GM23338 (cell line): ENCODE measurements around the gene EP400. TPM values are rescaled to one million over a fixed set of nuclear protein-coding genes. Genes with fewer than 3 reads are reported as not detected.
A peak's percentile ranks its signal among the peaks of the same experiment; 100 is the strongest.

Experiments
- ATAC-seq: fragments of 200-7000 bp; cut with Tn5 transposase; 3 replicates; pipeline ENCODE4 v1.9.1; 2020
- DNase-seq: peaks from one replicate; pipeline ENCODE4 v3.0.0-alpha.2; 2015; ENCODE audit warnings: low spot score
- H2AFZ ChIP-seq: fragments of 200-600 bp; sonication (generic); 2 replicates; pipeline ENCODE4 v1.8.0; 2016; ENCODE audit warnings: antibody characterized with exemption, mild to moderate bottlenecking, moderate library complexity
- H3F3A ChIP-seq: fragments of 200-600 bp; sonication (generic); replicated peaks from 2 replicates; pipeline ENCODE4 v1.8.0; 2017; ENCODE audit warnings: antibody characterized with exemption, mixed run types, low read depth
- H3K27ac ChIP-seq: fragments of 200-600 bp; sonication (generic); 2 replicates; pipeline ENCODE4 v1.6.1; 2016; ENCODE audit warnings: low read depth
- H3K27me3 ChIP-seq: fragments of 200-600 bp; sonication (generic); 2 replicates; pipeline ENCODE4 v1.8.0; 2016; ENCODE audit warnings: mild to moderate bottlenecking, mixed run types, moderate library complexity; ENCODE audit not compliant: insufficient read depth
- H3K36me3 ChIP-seq: fragments of 200-600 bp; sonication (generic); 2 replicates; pipeline ENCODE4 v1.8.0; 2016; ENCODE audit warnings: mild to moderate bottlenecking; ENCODE audit not compliant: insufficient read depth
- H3K4me1 ChIP-seq: fragments of 200-600 bp; sonication (generic); 2 replicates; pipeline ENCODE4 v1.8.0; 2016; ENCODE audit warnings: mild to moderate bottlenecking, moderate library complexity; ENCODE audit not compliant: insufficient read depth
- H3K4me2 ChIP-seq: fragments of 200-600 bp; sonication (generic); 2 replicates; pipeline ENCODE4 v1.7.1; 2017; ENCODE audit warnings: mixed run types
- H3K4me3 ChIP-seq: fragments of 200-600 bp; sonication (generic); 2 replicates; pipeline ENCODE4 v1.6.1; 2016; ENCODE audit warnings: mixed run types
- H3K79me2 ChIP-seq: fragments of 200-600 bp; sonication (generic); replicated peaks from 2 replicates; pipeline ENCODE4 v1.8.0; 2017; ENCODE audit warnings: mild to moderate bottlenecking; ENCODE audit not compliant: insufficient read depth
- H3K9me2 ChIP-seq: fragments of 200-600 bp; sonication (generic); 2 replicates; pipeline ENCODE4 v1.8.0; 2017; ENCODE audit not compliant: insufficient read depth
- H4K20me1 ChIP-seq: fragments of 200-600 bp; sonication (generic); replicated peaks from 2 replicates; pipeline ENCODE4 v1.8.0; 2017; ENCODE audit warnings: mild to moderate bottlenecking; ENCODE audit not compliant: insufficient read depth
- H3K27ac Mint-ChIP-seq: 2 replicates; pipeline ENCODE4 v1.8.0; 2020; ENCODE audit warnings: inconsistent platforms, mild to moderate bottlenecking, moderate library complexity, mixed read lengths
- H3K27me3 Mint-ChIP-seq: 3 replicates; pipeline ENCODE4 v1.8.0; 2022; ENCODE audit warnings: low read depth, mild to moderate bottlenecking, moderate library complexity, mixed read lengths, inconsistent platforms; ENCODE audit not compliant: insufficient read depth, poor library complexity
- H3K36me3 Mint-ChIP-seq: 3 replicates; pipeline ENCODE4 v1.8.0; 2021; ENCODE audit warnings: low read depth, mild to moderate bottlenecking, inconsistent platforms, moderate library complexity, mixed read lengths
- H3K4me1 Mint-ChIP-seq: 3 replicates; pipeline ENCODE4 v1.8.0; 2020; ENCODE audit warnings: mild to moderate bottlenecking, inconsistent platforms, mixed read lengths
- H3K4me3 Mint-ChIP-seq: 3 replicates; pipeline ENCODE4 v1.8.0; 2021; ENCODE audit warnings: moderate library complexity, mild to moderate bottlenecking, inconsistent platforms, mixed read lengths
- H3K9me3 Mint-ChIP-seq: 3 replicates; pipeline ENCODE4 v1.8.0; 2020; ENCODE audit warnings: moderate library complexity, mild to moderate bottlenecking, inconsistent platforms, mixed read lengths
- CREB1 ChIP-seq: fragments of 250-450 bp; sonication (Bioruptor Pico); IDR thresholded peaks from 2 replicates; pipeline ENCODE4 v1.5.0; 2020; ENCODE audit warnings: low read depth, mild to moderate bottlenecking, moderate library complexity
- EZH2phosphoT487 ChIP-seq: fragments of 200-600 bp; sonication (generic); IDR thresholded peaks from one replicate; pipeline ENCODE4 v1.8.1; 2018; ENCODE audit warnings: antibody characterized with exemption; ENCODE audit not compliant: unreplicated experiment
- JUNB ChIP-seq: IDR thresholded peaks from one replicate; pipeline ENCODE4 v1.6.1; 2016; ENCODE audit warnings: antibody characterized with exemption; ENCODE audit not compliant: unreplicated experiment
- NANOG ChIP-seq: IDR thresholded peaks from 2 replicates; pipeline ENCODE4 v1.6.1; 2016; ENCODE audit warnings: antibody characterized with exemption, borderline replicate concordance
- POLR2AphosphoS5 ChIP-seq: IDR thresholded peaks from 2 replicates; pipeline ENCODE4 v1.6.1; 2016; ENCODE audit warnings: antibody characterized with exemption, low read depth
- STAT1 ChIP-seq: IDR thresholded peaks from one replicate; pipeline ENCODE4 v1.6.1; 2016; ENCODE audit warnings: antibody characterized with exemption; ENCODE audit not compliant: unreplicated experiment
- ZNF114 ChIP-seq: fragments of 250-450 bp; sonication (Bioruptor Pico); IDR thresholded peaks from 2 replicates; pipeline ENCODE4 v1.5.0; 2020; ENCODE audit warnings: mild to moderate bottlenecking, moderate library complexity
- ZNF331 ChIP-seq: fragments of 250-450 bp; sonication (Bioruptor Pico); IDR thresholded peaks from 2 replicates; pipeline ENCODE4 v1.5.0; 2020; ENCODE audit warnings: low read depth, mild to moderate bottlenecking, moderate library complexity
- polyA plus RNA-seq: library from polyadenylated mRNA; unstranded; fragments of >200 nt; fragmentation: Nextera tagmentation; extraction: Ambion mirVana; gene quantifications from 2 replicates; pipeline ENCODE4 v1.2.1, GENCODE V29; 2016
- total RNA-seq: library from RNA; depleted of rRNA; stranded (reverse); fragments of >200 nt; shearing (Covaris generic); gene quantifications from 2 replicates; pipeline ENCODE4 v1.2.3, GENCODE V29; 2014
- TF ChIP-seq, protein P1 (sequence below): IDR thresholded peaks from one replicate; pipeline ENCODE4 v1.6.1; 2018; ENCODE audit warnings: antibody characterized with exemption; ENCODE audit not compliant: unreplicated experiment
- TF ChIP-seq, protein P2 (sequence below): IDR thresholded peaks from 2 replicates; pipeline ENCODE4 v1.6.1; 2016; ENCODE audit warnings: antibody characterized with exemption
- TF ChIP-seq, protein P3 (sequence below), 2 experiments: fragments of 200-600 bp in 1 of 2; sonication (generic) in 1 of 2; conservative IDR thresholded peaks; 2 replicates each; pipeline versions ENCODE4 v1.5.1 to v1.6.1; 2016 to 2017; ENCODE audit warnings: antibody characterized with exemption in 2 of 2, low read depth in 2 of 2, mild to moderate bottlenecking in 2 of 2, moderate library complexity in 1 of 2

Gene EP400
- total and polyA plus RNA-seq, 2 experiments from 2014 or later = 26.3 to 57.2 TPM

DNA sequence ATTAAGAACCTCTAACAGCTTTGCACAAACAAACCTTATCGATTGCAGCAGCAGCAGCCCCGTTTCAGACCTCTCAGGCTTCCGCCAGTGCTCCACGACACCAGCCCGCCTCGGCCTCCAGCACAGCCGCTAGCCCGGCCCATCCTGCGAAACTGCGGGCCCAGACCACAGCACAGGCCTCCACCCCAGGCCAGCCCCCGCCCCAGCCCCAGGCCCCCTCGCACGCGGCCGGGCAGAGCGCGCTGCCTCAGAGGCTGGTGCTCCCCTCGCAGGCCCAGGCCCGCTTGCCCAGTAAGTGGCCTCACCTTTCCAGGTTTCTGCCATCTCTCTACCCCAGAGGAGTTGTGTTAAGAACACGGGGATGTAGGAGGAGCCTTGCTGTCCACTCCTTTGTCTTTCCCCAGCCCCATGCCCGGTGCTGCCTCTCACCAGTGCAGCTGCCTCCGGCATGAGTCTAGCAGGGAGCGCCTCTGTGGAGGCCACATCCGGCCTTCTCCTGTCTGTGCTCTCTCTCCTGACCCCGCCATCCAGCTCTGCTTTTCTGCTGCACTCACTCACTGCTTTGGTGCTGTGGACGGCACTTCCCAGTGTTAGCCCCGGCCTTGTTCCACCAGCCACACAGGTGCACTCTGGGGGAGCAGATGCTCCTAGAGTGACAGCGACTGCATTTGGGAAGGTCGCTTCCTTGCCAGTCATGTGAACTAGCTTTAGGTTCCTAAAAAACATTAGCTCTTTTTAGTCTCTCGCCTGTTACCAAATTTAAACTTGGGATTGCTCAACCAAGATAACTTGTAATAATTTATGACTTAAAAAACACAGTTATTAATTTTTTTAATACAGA, 71.5 kb downstream of the EP400 start (continued):
- TF ChIP-seq, protein P1, sequence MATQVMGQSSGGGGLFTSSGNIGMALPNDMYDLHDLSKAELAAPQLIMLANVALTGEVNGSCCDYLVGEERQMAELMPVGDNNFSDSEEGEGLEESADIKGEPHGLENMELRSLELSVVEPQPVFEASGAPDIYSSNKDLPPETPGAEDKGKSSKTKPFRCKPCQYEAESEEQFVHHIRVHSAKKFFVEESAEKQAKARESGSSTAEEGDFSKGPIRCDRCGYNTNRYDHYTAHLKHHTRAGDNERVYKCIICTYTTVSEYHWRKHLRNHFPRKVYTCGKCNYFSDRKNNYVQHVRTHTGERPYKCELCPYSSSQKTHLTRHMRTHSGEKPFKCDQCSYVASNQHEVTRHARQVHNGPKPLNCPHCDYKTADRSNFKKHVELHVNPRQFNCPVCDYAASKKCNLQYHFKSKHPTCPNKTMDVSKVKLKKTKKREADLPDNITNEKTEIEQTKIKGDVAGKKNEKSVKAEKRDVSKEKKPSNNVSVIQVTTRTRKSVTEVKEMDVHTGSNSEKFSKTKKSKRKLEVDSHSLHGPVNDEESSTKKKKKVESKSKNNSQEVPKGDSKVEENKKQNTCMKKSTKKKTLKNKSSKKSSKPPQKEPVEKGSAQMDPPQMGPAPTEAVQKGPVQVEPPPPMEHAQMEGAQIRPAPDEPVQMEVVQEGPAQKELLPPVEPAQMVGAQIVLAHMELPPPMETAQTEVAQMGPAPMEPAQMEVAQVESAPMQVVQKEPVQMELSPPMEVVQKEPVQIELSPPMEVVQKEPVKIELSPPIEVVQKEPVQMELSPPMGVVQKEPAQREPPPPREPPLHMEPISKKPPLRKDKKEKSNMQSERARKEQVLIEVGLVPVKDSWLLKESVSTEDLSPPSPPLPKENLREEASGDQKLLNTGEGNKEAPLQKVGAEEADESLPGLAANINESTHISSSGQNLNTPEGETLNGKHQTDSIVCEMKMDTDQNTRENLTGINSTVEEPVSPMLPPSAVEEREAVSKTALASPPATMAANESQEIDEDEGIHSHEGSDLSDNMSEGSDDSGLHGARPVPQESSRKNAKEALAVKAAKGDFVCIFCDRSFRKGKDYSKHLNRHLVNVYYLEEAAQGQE = no peak
- TF ChIP-seq CREB1 (no peak), POLR2AphosphoS5 (no peak), ZNF331 (no peak), STAT1 (no peak), NANOG (no peak)
- TF ChIP-seq, protein P2, sequence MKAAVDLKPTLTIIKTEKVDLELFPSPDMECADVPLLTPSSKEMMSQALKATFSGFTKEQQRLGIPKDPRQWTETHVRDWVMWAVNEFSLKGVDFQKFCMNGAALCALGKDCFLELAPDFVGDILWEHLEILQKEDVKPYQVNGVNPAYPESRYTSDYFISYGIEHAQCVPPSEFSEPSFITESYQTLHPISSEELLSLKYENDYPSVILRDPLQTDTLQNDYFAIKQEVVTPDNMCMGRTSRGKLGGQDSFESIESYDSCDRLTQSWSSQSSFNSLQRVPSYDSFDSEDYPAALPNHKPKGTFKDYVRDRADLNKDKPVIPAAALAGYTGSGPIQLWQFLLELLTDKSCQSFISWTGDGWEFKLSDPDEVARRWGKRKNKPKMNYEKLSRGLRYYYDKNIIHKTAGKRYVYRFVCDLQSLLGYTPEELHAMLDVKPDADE = no peak

DNA sequence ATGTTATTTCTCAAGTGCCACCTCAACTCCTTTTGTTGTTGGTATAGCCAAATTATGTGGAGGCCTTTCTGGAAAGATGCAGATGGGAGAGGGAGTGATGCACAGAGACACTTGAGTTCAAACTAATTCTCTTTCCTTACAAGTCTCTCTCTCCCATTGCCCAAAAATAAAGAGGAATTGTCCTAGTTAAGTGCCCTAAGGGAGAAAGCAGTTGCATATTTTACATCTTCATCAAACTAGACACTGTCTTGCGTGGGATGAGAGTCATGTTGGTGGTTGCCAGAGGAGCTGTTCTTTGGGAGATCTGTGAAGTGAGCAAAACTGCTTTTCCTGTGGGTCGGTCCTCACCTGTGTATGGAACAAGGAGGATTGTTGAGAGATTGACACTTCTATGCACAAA, 72.2 kb downstream of the EP400 start:
- ATAC-seq = no peak
- Mint-ChIP-seq H3K4me1 (no peaks in the 10 kb centered on the region), H3K9me3 (no peaks in the 10 kb centered on the region), H3K27ac (peak overlapping the region; percentile 7; the same call in 1 of the 2 replicates), H3K36me3 (peaks cover 80% of the 10 kb centered on the region), H3K4me3 (no peak overlapping the region), H3K27me3 (peaks cover 9% of the 10 kb centered on the region)
- Histone ChIP-seq H3K4me2 (no peak overlapping the region), H3K27me3 (no peaks in the 10 kb centered on the region), H3K4me3 (no peak overlapping the region), H3F3A (no peaks in the 10 kb centered on the region), H3K9me2 (no peaks in the 10 kb centered on the region), H3K36me3 (peaks cover 32% of the 10 kb centered on the region), H3K79me2 (no peaks in the 10 kb centered on the region), H3K4me1 (no peaks in the 10 kb centered on the region), H3K27ac (peak overlapping the region; percentile 11; the same call in 1 of the 2 replicates), H2AFZ (no peak overlapping the region), H4K20me1 (no peaks in the 10 kb centered on the region; the same call in 1 of the 2 replicates)
- no peak for DNase-seq
- TF ChIP-seq, protein P3, sequence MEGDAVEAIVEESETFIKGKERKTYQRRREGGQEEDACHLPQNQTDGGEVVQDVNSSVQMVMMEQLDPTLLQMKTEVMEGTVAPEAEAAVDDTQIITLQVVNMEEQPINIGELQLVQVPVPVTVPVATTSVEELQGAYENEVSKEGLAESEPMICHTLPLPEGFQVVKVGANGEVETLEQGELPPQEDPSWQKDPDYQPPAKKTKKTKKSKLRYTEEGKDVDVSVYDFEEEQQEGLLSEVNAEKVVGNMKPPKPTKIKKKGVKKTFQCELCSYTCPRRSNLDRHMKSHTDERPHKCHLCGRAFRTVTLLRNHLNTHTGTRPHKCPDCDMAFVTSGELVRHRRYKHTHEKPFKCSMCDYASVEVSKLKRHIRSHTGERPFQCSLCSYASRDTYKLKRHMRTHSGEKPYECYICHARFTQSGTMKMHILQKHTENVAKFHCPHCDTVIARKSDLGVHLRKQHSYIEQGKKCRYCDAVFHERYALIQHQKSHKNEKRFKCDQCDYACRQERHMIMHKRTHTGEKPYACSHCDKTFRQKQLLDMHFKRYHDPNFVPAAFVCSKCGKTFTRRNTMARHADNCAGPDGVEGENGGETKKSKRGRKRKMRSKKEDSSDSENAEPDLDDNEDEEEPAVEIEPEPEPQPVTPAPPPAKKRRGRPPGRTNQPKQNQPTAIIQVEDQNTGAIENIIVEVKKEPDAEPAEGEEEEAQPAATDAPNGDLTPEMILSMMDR (conservative IDR thresholded peaks at IDR 0.05; ENCODE audit: low read depth in 2 of 2) = no peak
- TF ChIP-seq EZH2phosphoT487 = no peak
- no peak for TF ChIP-seq NANOG
- no peak for TF ChIP-seq JUNB
- TF ChIP-seq CREB1 = no peak
- TF ChIP-seq STAT1 = no peak
- TF ChIP-seq, protein P1 = no peak
- no peak for TF ChIP-seq ZNF114 (CRISPR knock-in tag)
